Stimulated activated effector memory CD8-positive, alpha-beta T cell treated with anti-CD3 and anti-CD28 coated beads, Interleukin-12 subunit alpha, Interleukin-12 subunit beta, amount 100 ng/mL, for 72 hours (primary cell): ENCODE results near the gene OVOL2.

Experiments
- ATAC-seq: fragments of 150-1000 bp; cut with Tn5 transposase; 2 replicates; pipeline ENCODE4 v1.10.0; 2021
- DNase-seq, 2 donors: peaks; one replicate each; pipeline ENCODE4 v3.0.0; 2021 to 2022; ENCODE audit warnings: low spot score in 2 of 2
- H3K27ac Mint-ChIP-seq: one replicate; pipeline ENCODE4 v1.8.0; 2022; ENCODE audit warnings: mild to moderate bottlenecking, mixed read lengths
- H3K36me3 Mint-ChIP-seq: one replicate; pipeline ENCODE4 v1.8.0; 2022; ENCODE audit warnings: mild to moderate bottlenecking, mixed read lengths
- H3K4me1 Mint-ChIP-seq: one replicate; pipeline ENCODE4 v1.8.0; 2022; ENCODE audit warnings: mixed read lengths
- H3K4me3 Mint-ChIP-seq: one replicate; pipeline ENCODE4 v1.8.0; 2022; ENCODE audit warnings: mild to moderate bottlenecking, mixed read lengths
- H3K9me3 Mint-ChIP-seq: one replicate; pipeline ENCODE4 v1.8.0; 2022; ENCODE audit warnings: mixed read lengths

The OVOL2 gene

DNA sequence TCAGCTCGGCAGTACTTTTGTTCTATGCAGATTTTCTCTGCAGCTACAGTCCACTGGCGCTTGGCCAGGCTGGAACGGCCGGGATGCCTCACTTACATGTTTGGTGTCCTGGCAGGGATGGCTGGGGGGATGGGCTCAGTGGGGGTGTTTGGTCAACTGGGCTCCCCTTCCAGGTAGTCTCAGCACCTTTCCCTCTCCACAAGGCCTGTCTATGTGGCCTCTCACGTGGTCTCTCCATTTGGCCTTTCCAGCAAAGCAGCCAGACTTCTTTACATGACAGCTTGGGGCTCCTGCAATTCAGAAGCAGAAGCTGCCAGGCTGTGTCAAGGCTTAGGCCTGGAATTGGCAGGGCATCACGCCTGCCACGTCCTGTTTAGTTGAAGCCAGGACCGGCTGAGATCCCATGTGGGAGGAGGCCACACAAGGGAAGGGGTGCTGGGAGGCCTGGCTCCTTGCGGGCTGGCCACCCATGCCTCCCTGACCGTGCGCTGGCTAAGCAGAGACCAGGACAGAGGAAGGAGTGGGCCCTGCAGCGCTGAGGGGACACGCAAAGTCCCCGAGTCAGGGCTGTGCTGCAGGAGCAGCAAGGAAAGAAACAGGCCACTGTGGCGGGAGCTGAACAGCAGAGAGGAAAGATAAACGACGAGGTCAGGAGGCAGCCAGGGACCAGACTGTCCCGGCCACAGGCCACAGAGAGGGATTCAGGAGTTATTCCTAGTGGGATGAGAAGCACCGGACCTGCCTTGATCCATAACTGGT, 50.0 kb downstream of the OVOL2 start:
- H3K36me3 Mint-ChIP-seq: no peaks in the 10 kb centered on the region
- no peaks in the 10 kb centered on the region for H3K9me3 Mint-ChIP-seq
- DNase-seq (no peak), ATAC-seq (no peak)
- H3K4me1 Mint-ChIP-seq: no peaks in the 10 kb centered on the region
- no peak overlapping the region for H3K4me3 Mint-ChIP-seq
- no peak overlapping the region for H3K27ac Mint-ChIP-seq

DNA sequence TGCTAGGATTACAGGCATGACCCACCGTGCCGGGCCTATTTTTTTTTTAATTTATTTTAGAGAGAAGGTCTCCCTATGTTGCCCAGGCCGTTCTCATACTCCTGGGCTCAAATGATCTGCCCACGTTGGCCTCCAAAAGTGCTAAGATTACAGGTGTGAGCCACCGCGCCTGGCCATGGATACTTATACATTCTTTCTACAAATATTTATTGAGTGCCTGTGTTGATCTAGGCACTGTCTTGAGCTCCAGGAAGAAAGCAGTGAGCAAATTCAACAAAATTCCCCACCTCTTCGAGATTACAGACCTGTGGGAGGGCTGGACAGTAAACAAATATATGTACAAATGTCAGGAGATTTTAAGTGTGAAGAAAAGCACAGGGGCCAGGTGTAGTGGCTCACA, 51.0 kb downstream of the OVOL2 start:
- no peaks in the 10 kb centered on the region for H3K36me3 Mint-ChIP-seq
- DNase-seq (no peak), ATAC-seq (no peak)
- no peaks in the 10 kb centered on the region for H3K4me1 Mint-ChIP-seq
- no peaks in the 10 kb centered on the region for H3K9me3 Mint-ChIP-seq
- no peak overlapping the region for H3K4me3 Mint-ChIP-seq
- no peak overlapping the region for H3K27ac Mint-ChIP-seq

DNA sequence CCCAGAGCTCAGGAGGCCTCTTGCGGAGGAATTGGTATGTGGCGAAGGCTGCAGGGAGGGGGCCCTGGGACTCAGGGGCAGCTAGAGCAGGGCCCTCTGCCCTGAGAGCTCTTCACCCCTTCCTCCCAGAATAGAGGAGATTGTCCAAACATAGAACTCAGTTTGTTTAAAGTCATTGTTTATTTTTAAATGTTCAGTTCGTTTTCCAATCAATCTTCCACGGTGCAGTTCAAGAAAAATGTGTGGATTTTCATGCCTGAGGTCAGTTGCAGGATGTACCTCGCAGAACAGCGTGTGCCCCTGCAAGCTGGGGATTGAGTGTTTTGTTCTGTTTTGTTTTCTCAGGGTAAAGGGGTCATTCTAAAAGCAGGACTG, 51.7 kb downstream of the OVOL2 start:
- no peak for DNase-seq
- no peaks in the 10 kb centered on the region for H3K36me3 Mint-ChIP-seq
- no peak overlapping the region for H3K4me3 Mint-ChIP-seq
- no peaks in the 10 kb centered on the region for H3K4me1 Mint-ChIP-seq
- ATAC-seq: no peak
- no peak overlapping the region for H3K27ac Mint-ChIP-seq
- no peaks in the 10 kb centered on the region for H3K9me3 Mint-ChIP-seq

DNA sequence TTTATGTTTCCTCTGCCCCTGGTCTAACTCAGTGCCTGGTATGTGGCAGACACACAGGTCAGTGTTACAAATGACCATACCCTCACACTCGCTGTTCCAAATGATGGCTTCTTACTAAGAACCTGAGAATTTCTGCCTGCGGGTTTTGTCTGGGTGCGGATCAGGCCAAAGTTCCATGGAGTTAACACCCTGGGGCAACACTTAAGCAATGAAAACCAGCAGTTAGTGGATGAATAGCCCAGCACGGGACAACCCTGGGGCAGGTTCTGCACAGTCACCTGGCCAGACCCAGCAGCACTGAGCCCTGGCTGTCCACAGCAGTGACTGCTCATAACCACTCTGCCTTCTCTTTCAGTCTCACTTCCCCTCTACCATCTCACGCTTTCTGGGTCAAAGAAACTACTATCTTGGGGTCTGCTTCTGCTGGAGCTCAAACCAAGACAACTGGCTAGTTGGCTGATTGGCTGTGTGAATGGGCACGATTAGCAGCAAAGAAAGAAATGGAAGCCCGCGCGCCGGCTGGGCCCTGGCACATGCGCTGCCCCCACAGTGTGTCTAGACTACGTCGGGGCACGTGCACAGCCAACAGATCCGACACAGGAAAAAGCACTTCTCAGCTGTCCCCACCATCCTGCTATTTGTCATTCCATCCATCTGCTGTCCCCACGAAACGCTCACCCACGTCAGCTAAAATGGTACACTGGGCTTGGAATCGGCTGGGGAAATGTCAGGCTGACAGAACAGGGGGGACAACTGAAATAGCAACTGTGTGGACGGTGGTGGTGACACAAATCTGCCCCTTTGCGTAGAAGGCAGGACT, 52.3 kb downstream of the OVOL2 start:
- no peak overlapping the region for H3K4me3 Mint-ChIP-seq
- H3K36me3 Mint-ChIP-seq: no peaks in the 10 kb centered on the region
- H3K27ac Mint-ChIP-seq: no peak overlapping the region
- ATAC-seq (peak; percentile 40), DNase-seq (no peak)
- H3K9me3 Mint-ChIP-seq: no peaks in the 10 kb centered on the region
- H3K4me1 Mint-ChIP-seq: no peaks in the 10 kb centered on the region

DNA sequence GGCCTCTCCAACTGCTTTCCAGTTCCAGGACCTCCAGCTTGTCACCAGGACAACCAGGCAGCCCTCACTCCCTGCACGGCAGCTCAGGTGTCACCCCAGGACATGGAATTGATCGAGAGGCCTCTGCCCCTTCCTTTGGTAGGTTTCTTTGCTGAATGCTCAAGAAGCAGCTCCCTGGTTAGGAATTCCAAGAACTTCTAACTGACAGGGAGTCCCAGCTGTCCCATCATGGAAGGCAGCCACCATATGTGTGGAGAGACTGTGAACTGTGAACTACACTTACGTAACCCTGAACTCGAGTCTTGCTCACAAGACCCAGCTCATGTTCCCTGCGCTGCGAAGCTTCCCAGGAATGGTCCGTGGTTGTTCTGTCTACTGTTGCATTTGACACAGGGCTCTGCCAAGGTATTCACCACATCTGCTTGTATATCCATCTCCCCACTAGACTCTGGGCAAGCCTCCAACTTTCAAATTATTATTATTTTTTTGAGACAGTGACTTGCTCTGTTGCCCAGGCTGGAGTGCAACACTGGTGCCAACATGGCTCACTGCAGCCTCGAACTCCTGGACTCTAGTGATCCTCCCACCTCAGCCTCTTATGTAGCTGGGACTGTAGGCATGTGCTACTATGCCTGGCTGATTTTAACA, 53.2 kb downstream of the OVOL2 start:
- Mint-ChIP-seq H3K9me3 (no peaks in the 10 kb centered on the region), H3K4me1 (no peaks in the 10 kb centered on the region), H3K4me3 (no peak overlapping the region), H3K36me3 (no peaks in the 10 kb centered on the region), H3K27ac (no peak overlapping the region)
- DNase-seq: no peak
- ATAC-seq: no peak

DNA sequence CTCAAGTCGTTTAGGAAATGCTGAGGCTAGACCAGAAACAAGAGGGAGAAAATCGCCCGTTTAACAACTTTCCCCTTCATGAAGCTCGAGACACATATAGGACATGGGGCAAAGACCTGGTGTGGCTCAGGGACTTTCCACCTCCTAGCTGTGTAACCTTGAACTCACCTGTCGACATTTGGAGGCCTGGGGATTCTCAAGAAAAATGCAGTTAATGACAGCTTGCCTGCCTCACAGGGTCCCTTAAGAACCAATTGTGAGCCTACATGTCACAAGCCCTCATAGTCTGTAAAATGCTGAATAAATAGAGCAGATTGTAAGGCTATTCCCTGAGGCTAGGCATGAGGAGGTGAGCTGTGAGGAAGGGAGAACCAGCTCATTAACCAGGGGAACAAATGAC, 53.8 kb downstream of the OVOL2 start:
- Mint-ChIP-seq H3K4me3 (no peak overlapping the region), H3K9me3 (no peaks in the 10 kb centered on the region), H3K36me3 (no peaks in the 10 kb centered on the region), H3K27ac (no peak overlapping the region), H3K4me1 (no peaks in the 10 kb centered on the region)
- no peak for ATAC-seq
- no peak for DNase-seq

DNA sequence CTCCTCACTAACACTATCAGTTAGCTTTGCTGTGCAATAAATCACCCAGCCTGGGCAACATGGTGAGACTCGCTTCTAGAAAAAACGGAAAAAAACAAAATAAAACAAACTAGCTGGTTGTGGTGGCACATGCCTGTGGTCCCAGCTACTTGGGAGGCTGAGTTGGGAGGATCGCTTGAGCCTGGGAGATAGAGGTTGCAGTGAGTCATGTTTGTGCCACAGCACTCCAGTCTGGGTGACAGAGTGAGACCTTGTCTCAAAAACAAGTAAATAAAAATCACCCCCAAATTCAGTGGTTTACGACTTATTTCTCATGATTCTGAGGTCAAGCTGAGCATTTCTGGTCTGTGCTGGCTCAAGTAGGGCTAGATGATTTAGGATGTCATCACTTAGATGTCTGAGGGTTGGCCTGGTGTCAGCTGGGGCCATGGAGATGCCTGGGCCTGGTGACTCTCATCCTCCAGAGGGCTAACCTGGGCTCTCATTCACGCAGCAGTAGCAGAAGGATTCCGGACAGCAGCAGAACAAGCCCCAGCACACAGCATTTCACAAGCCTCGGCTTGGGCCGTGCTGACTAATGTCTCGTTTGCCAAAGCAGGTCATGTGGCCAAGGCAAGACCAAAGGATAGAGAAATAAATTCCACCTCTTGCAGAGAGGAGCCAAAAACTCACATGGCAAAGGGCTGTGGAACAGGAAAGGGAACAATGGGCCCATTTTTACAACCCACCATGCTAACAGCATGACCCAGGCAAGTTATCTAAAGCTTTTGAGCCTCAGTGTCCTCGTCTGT, 56.4 kb downstream of the OVOL2 start:
- Mint-ChIP-seq H3K4me3 (no peak overlapping the region), H3K27ac (no peak overlapping the region), H3K36me3 (no peaks in the 10 kb centered on the region), H3K4me1 (no peaks in the 10 kb centered on the region), H3K9me3 (no peaks in the 10 kb centered on the region)
- no peak for DNase-seq
- ATAC-seq: no peak

DNA sequence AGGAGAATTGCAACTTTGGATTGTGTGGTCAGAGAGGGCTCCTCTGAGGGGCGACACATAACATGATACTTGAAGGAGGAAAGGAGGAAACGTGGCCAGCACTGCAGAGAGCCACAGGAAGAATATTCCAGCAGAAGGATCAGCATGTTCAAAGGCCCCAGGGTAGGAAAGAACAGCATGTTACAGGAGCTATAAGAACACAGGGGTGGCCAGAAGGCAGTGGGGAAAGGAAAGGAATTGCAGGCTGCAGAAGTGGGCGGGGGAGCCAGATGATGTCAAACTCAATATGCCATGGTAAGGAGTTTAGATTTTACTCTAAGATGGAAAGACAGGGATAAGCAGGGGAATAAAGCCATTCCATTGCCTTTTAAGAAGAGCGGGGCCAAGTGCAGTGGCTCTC, 58.1 kb downstream of the OVOL2 start:
- ATAC-seq: no peak
- no peaks in the 10 kb centered on the region for H3K4me1 Mint-ChIP-seq
- H3K27ac Mint-ChIP-seq: no peak overlapping the region
- DNase-seq: no peak
- H3K9me3 Mint-ChIP-seq: no peaks in the 10 kb centered on the region
- H3K4me3 Mint-ChIP-seq: no peak overlapping the region
- H3K36me3 Mint-ChIP-seq: no peaks in the 10 kb centered on the region

DNA sequence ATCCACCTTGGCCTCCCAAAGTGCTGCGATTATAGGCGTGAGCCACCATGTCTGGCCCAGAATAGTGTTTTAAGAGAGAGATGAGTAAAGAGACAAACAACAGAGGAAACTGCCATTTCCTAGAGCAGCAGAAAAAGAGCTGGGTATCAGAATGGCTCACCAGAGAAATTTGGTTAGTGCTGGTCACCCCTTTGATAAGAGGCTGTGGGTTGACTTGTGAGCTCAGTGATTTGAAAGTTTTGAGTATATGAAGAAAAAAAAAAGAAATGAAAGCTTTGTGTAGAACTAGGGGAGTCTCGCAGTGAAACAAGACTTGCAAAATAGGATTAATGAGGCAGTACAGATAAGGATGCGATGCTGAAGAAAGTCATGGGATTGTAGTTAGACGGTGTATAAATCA, 59.3 kb downstream of the OVOL2 start:
- peaks cover 2% of the 10 kb centered on the region for H3K4me1 Mint-ChIP-seq
- H3K36me3 Mint-ChIP-seq: no peaks in the 10 kb centered on the region
- ATAC-seq (no peak), DNase-seq (no peak)
- no peak overlapping the region for H3K4me3 Mint-ChIP-seq
- no peak overlapping the region for H3K27ac Mint-ChIP-seq
- no peaks in the 10 kb centered on the region for H3K9me3 Mint-ChIP-seq

DNA sequence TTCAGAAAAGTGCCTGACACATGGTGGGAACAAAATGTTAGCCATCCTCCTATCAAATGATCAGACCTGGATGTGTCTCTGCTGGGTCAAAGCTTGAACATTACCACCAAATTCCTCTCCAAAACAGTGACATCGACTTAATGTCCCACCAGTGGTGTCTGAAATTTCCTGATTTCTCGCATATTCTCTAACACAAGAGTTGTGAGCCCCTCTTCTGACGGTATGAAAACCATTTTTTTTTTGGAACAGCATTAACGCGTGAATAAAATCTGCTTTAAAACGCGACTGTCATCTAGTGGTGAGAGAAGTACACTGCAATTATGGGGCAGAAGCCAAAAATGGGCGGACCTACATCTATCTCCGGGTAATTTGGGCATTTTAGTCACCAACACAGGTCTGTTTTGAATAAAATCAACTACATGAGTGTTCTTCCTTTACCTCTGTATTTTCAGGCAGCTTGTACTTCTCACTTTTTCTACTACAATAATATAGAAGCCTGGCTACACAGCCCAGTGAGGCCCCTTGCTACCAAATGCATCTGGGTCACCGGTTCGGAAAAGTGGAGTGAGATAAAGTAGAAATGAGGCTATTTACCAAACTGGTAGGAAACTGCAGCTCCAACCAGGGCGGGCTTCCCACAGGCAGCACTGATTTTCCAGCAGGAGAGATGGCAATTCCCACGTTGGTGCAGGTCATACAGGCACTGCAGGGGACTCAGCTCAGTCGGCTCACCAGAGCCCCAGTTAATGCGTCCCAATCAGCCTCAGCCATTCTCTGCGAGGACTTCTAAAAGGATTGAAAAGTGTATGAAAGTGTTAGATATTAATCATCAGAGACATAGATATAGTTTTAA, 61.5 kb downstream of the OVOL2 start:
- H3K4me3 Mint-ChIP-seq: no peak overlapping the region
- H3K9me3 Mint-ChIP-seq: no peaks in the 10 kb centered on the region
- DNase-seq (peak; percentile 16 to 60), ATAC-seq (peak; percentile 62)
- peaks cover 13% of the 10 kb centered on the region for H3K36me3 Mint-ChIP-seq
- peaks cover 19% of the 10 kb centered on the region for H3K4me1 Mint-ChIP-seq
- no peak overlapping the region for H3K27ac Mint-ChIP-seq

DNA sequence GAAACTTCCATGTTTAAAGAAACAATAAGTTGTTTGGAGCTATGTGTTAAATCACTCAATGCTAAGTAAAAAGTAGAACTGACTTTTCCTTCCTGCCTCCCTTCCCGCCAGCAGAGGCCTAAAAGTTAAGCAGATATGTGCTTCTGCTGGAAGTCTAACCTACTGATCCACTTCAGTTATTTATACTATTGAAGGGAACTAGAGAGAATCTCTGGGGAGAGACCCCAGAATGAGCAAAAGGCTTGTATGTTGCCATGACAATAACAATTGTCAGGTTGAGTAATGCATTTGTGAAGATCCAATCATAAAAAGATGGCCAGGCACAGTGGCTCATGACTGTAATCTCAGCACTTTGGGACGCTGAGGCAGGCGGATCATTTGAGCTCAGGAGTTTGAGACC, 64.2 kb downstream of the OVOL2 start:
- peaks cover 40% of the 10 kb centered on the region for H3K36me3 Mint-ChIP-seq
- ATAC-seq: no peak
- H3K9me3 Mint-ChIP-seq: no peaks in the 10 kb centered on the region
- peak overlapping the region; percentile 64 for H3K4me3 Mint-ChIP-seq
- DNase-seq: no peak
- H3K27ac Mint-ChIP-seq: peak overlapping the region; percentile 54
- peaks cover 19% of the 10 kb centered on the region for H3K4me1 Mint-ChIP-seq

DNA sequence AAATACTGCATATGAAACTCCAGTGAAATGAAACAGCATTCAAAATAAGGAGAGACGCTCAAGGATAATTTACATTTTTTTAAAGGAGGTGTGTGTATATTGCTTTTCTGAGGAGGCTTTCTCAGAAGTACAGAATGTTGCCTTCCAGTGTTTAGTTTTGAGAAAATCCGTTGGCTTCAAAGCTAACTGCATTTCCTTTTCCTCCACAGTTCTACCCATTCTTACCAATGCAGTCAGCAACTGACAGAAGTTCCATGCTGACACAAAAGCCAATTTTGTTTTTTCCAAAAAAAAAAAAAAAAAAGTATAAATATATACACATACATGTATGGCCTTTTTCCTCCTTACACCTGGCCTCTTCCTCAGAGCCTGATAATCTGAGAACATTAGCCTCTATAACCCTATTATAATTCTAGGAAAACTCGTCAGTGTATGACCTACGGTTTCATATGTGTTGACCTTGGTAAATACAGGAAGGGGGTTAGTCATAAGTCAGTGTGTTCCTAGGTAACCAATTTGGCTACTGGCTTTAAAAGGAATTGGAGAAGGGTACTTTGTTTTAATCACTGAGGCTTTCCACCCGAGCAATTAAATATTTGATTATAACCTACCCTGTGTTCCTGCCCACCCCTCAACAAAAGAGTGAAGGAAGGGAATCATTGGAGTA, 64.7 kb downstream of the OVOL2 start:
- no peak for DNase-seq
- H3K4me3 Mint-ChIP-seq: peak overlapping the region; percentile 64
- H3K36me3 Mint-ChIP-seq: peaks cover 46% of the 10 kb centered on the region
- no peaks in the 10 kb centered on the region for H3K9me3 Mint-ChIP-seq
- peak; percentile 46 for ATAC-seq
- H3K27ac Mint-ChIP-seq: peak overlapping the region; percentile 56
- peaks cover 19% of the 10 kb centered on the region for H3K4me1 Mint-ChIP-seq

DNA sequence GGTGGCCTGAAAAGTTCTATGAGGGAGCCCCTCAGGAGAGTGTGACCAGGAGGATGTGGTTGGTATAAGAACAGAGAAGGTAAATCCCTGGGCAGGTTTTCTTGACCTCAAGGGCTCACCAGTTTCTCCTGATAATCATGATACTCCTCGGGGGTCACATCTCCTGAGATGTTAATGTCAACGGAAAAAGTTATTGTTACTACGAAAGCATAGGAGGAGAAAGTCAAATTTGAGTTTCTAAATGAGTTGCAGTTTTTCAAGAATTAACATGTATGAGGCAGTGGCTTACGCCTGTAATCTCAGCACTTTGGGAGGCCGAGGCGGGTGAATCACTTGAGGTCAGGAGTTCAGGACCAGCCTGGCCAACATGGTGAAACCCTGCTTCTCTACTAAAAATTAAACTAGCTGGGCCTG, 65.5 kb downstream of the OVOL2 start:
- DNase-seq (peak in 1 of 2 donors; percentile 65), ATAC-seq (peak; percentile 93)
- Mint-ChIP-seq H3K4me3 (peak overlapping the region; percentile 64), H3K36me3 (peaks cover 53% of the 10 kb centered on the region), H3K4me1 (peaks cover 19% of the 10 kb centered on the region), H3K27ac (peak overlapping the region; percentile 56), H3K9me3 (no peaks in the 10 kb centered on the region)
